Measurements from ENCODE around the gene UBE2D1. TPM values are rescaled to one million over a fixed set of nuclear protein-coding genes. Genes with fewer than 3 reads are reported as not detected.

Gene UBE2D1
- total RNA-seq, 6 experiments from 2014 or later, result 8.1 to 11.3 (median 10.1) TPM

DNA sequence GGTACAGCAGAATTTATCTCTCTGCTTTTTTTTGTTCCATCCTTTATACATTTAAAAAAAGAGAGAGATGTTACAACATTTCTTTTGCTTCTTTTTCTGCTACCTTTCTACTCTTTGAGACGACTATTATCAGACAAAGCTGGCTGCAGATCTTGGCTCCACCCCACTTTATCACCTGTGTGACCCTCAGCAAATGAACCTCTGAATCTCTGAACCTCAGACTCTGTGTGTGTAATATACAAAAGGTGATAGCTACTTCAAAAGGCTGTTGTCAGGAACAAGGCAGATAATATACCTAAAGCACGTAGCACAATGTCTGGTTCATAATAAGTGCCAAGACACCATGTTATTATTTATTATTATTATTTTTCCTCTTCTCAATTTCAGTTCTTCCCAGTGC, 32.6 kb upstream of the UBE2D1 start:
- H3K4me3 Mint-ChIP-seq, result no peak overlapping the region
- H3K27me3 Mint-ChIP-seq (ENCODE audit: insufficient read depth), result peaks cover 18% of the 10 kb centered on the region
- no peak for DNase-seq
- TF ChIP-seq, protein P1, sequence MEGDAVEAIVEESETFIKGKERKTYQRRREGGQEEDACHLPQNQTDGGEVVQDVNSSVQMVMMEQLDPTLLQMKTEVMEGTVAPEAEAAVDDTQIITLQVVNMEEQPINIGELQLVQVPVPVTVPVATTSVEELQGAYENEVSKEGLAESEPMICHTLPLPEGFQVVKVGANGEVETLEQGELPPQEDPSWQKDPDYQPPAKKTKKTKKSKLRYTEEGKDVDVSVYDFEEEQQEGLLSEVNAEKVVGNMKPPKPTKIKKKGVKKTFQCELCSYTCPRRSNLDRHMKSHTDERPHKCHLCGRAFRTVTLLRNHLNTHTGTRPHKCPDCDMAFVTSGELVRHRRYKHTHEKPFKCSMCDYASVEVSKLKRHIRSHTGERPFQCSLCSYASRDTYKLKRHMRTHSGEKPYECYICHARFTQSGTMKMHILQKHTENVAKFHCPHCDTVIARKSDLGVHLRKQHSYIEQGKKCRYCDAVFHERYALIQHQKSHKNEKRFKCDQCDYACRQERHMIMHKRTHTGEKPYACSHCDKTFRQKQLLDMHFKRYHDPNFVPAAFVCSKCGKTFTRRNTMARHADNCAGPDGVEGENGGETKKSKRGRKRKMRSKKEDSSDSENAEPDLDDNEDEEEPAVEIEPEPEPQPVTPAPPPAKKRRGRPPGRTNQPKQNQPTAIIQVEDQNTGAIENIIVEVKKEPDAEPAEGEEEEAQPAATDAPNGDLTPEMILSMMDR (IDR thresholded peaks at IDR 0.05), result no peak
- no peaks in the 10 kb centered on the region for H3K36me3 Mint-ChIP-seq (ENCODE audit: low read depth)
- no peaks in the 10 kb centered on the region for H3K9me3 Mint-ChIP-seq
- no peaks in the 10 kb centered on the region for H3K4me1 Mint-ChIP-seq (ENCODE audit: low read depth)
- no peak overlapping the region for H3K27ac Mint-ChIP-seq

DNA sequence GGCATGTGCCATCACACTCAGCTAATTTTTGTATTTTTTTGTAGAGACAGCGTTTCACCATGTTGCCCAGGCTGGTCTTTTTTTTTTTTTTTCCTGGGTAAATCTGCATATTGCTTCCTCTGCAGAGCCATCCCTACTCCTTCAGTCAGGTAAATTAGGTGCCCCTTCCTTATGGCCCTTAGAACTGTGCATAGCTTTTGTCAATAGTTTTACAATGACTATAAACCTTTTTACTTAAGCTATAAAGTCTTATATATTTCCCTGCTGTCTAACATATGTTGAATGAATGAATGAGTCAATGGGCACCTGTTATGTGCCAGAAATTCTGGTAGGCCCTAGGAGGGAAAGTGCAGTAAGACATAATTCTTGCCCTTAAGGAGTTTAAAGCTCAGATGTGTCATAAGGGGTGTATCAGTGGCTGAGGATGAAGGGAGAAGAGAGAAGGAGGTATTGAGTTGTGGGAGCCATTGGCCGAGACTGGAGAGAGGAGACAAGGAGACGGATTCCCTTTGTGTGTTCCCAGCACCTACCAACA, 30.6 kb upstream of the UBE2D1 start:
- no peak for DNase-seq
- H3K27ac Mint-ChIP-seq, result no peak overlapping the region

DNA sequence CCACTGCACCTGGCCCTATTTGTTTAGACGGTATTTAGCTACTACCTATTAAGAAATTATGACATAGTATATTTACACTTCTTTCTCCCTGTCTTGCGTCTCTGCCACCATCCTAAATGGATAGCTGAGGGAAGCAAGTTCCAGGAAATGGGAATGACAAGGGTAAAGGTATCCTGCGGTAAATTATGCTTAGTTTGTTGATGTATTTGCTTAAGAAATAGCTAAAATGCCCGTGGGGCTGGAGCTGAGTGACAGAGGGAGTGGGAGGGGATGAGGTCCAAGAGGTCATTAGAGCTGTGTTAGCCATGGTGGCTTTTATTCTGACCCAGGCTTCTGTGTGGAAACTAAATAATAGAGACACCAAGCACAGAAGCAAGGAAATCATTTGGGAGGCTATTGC, 29.0 kb upstream of the UBE2D1 start:
- TF ChIP-seq, protein P1 (IDR thresholded peaks at IDR 0.05), result no peak
- no peak overlapping the region for H3K27ac Mint-ChIP-seq
- H3K4me1 Mint-ChIP-seq (ENCODE audit: low read depth), result no peaks in the 10 kb centered on the region
- no peak overlapping the region for H3K4me3 Mint-ChIP-seq
- no peaks in the 10 kb centered on the region for H3K9me3 Mint-ChIP-seq
- DNase-seq, result no peak
- H3K36me3 Mint-ChIP-seq (ENCODE audit: low read depth), result no peaks in the 10 kb centered on the region
- H3K27me3 Mint-ChIP-seq (ENCODE audit: insufficient read depth), result peaks cover 28% of the 10 kb centered on the region

More for the DNA sequence above, 30.6 kb upstream of the UBE2D1 start:
- TF ChIP-seq, protein P1 (IDR thresholded peaks at IDR 0.05), result no peak
- H3K9me3 Mint-ChIP-seq, result no peaks in the 10 kb centered on the region
- H3K27me3 Mint-ChIP-seq (ENCODE audit: insufficient read depth), result peaks cover 22% of the 10 kb centered on the region
- no peak overlapping the region for H3K4me3 Mint-ChIP-seq
- H3K4me1 Mint-ChIP-seq (ENCODE audit: low read depth), result no peaks in the 10 kb centered on the region
- H3K36me3 Mint-ChIP-seq (ENCODE audit: low read depth), result no peaks in the 10 kb centered on the region

DNA sequence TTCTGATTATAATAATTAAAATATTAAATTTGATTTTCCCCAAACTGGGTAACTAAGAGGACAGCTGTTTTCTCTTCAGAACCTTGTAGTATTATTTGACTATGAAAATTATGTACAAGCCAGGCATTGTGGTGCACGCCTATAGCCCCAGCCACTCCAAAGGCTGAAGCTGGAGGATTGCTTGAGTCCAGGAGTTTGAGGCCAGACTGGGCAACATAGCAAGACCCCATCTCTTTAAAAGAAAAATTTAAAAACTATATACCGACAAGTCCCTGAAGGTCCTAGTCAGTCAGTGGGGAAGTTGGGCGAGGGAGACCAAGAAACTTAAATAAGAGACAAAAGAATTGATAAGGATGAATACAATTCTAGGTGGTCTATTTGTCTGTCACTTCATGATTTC, 27.1 kb upstream of the UBE2D1 start:
- H3K9me3 Mint-ChIP-seq, result no peaks in the 10 kb centered on the region
- no peak overlapping the region for H3K27ac Mint-ChIP-seq
- H3K4me3 Mint-ChIP-seq, result no peak overlapping the region
- no peaks in the 10 kb centered on the region for H3K36me3 Mint-ChIP-seq (ENCODE audit: low read depth)
- no peak for DNase-seq
- TF ChIP-seq, protein P1 (IDR thresholded peaks at IDR 0.05), result no peak
- H3K4me1 Mint-ChIP-seq (ENCODE audit: low read depth), result no peaks in the 10 kb centered on the region
- H3K27me3 Mint-ChIP-seq (ENCODE audit: insufficient read depth), result peaks cover 25% of the 10 kb centered on the region

DNA sequence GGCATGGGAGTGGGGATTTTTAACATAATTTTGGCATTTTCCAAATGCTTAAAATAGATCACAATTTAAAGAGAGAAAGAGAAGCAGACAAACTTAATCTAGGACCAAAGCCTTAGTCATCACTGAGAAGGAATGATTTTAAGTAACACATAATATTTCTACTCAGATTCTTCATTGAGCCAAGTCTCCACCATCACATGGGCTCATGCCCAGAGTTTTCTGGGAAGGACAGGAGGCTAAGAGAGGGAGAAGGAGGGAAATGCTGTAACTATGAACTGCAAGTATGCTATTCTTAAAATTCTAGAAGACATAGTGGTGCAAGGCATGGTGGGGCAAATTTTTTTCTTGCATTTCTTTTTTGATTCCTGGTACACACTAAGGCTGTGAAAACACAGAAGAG, 23.8 kb upstream of the UBE2D1 start:
- Mint-ChIP-seq H3K4me1 (ENCODE audit: low read depth) (no peaks in the 10 kb centered on the region), H3K36me3 (ENCODE audit: low read depth) (no peaks in the 10 kb centered on the region), H3K9me3 (no peaks in the 10 kb centered on the region), H3K4me3 (no peak overlapping the region), H3K27ac (no peak overlapping the region), H3K27me3 (ENCODE audit: insufficient read depth) (peaks cover 18% of the 10 kb centered on the region)
- no peak for DNase-seq
- TF ChIP-seq, protein P1 (IDR thresholded peaks at IDR 0.05), result no peak

DNA sequence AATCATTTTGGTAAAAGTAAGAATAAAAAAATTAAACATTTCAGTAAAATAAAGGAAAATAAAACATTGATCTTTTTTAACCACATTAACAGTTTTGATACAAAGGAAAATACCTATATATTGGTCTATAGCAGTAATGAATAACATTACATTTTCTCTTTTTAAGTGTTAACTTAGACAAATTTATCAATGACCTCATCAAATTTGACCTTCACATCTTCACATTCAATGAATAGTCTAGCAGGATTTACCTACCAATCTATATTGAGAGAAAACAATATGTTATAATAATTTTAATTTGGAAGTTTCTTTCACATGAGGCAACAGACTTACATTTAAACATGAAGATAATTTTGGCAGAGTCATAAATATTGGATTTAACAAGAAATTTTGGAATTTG, 17.9 kb upstream of the UBE2D1 start:
- no peak overlapping the region for H3K27ac Mint-ChIP-seq
- H3K27me3 Mint-ChIP-seq (ENCODE audit: insufficient read depth), result peaks cover 11% of the 10 kb centered on the region; the same call in 1 of the 2 replicates
- no peaks in the 10 kb centered on the region for H3K4me1 Mint-ChIP-seq (ENCODE audit: low read depth)
- H3K9me3 Mint-ChIP-seq, result no peaks in the 10 kb centered on the region
- DNase-seq, result no peak
- H3K36me3 Mint-ChIP-seq (ENCODE audit: low read depth), result no peaks in the 10 kb centered on the region
- H3K4me3 Mint-ChIP-seq, result no peak overlapping the region
- TF ChIP-seq, protein P1 (IDR thresholded peaks at IDR 0.05), result no peak
